SKM-1 (cell line): ENCODE data around the gene NFATC3.

Source experiments
- DNase-seq: peaks from one replicate; lab custom pipeline; 2025; ENCODE audit not compliant: unreplicated experiment; lab: John Stamatoyannopoulos, UW

The NFATC3 gene

GRCh38 chr16:68228652-68229051 is 143.5 kb downstream of the NFATC3 start:
- DNase-seq, result no peak

GRCh38 chr16:68229431-68230175 is 144.4 kb downstream of the NFATC3 start:
- DNase-seq, result no peak

GRCh38 chr16:68230176-68230571 is 145.0 kb downstream of the NFATC3 start:
- DNase-seq, result no peak

GRCh38 chr16:68230956-68231355 is 145.8 kb downstream of the NFATC3 start:
- no peak for DNase-seq

GRCh38 chr16:68231384-68232136 is 146.4 kb downstream of the NFATC3 start:
- DNase-seq, result no peak

- DNase-seq, result no peak
Measured at GRCh38 chr16:68232335-68232734, 147.2 kb downstream of the NFATC3 start.

- DNase-seq, result no peak
Measured at GRCh38 chr16:68233085-68233834, 148.1 kb downstream of the NFATC3 start.

- no peak for DNase-seq
Measured at GRCh38 chr16:68233835-68234187, 148.6 kb downstream of the NFATC3 start.

GRCh38 chr16:68234188-68235107 is 149.3 kb downstream of the NFATC3 start:
- DNase-seq, result no peak

GRCh38 chr16:68235108-68235886 is 150.1 kb downstream of the NFATC3 start:
- DNase-seq, result no peak

- no peak for DNase-seq
Measured at GRCh38 chr16:68235887-68236136, 150.6 kb downstream of the NFATC3 start, which contains the start of gene ESRP2. Gene ESRP2, minus strand, starts transcription at chr16:68236127. Its CDS starts 82 bp downstream, at chr16:68236045.

- no peak for DNase-seq
Measured at GRCh38 chr16:68236137-68236825, 151.1 kb downstream of the NFATC3 start.

GRCh38 chr16:68236826-68237242 is 151.7 kb downstream of the NFATC3 start:
- no peak for DNase-seq

GRCh38 chr16:68237243-68238028 is 152.3 kb downstream of the NFATC3 start:
- peak; percentile 94 for DNase-seq

GRCh38 chr16:68238029-68238345 is 152.8 kb downstream of the NFATC3 start:
- no peak for DNase-seq

GRCh38 chr16:68242085-68242484 is 156.9 kb downstream of the NFATC3 start:
- no peak for DNase-seq

GRCh38 chr16:68242926-68243858 is 158.0 kb downstream of the NFATC3 start:
- no peak for DNase-seq

GRCh38 chr16:68244481-68244902 is 159.3 kb downstream of the NFATC3 start:
- no peak for DNase-seq
